Activated CD4-positive, alpha-beta T cell treated with anti-CD3 and anti-CD28 coated beads, Interleukin-2, amount 10 ng/mL, durations not matched to agents 7 days and 5 days (primary cell): Measurements from ENCODE around the gene PDE6B. TPM values are rescaled to one million over a fixed set of nuclear protein-coding genes. Genes with fewer than 3 reads are reported as not detected.
A peak's percentile ranks its signal among the peaks of the same experiment; 100 is the strongest.

Source experiments
- CTCF ChIA-PET: fragments of 350-600 bp; sonication (Branson Sonifier 250); formaldehyde crosslinking; loops from one replicate; lab custom pipeline; 2021; ENCODE audit warnings: antibody characterized with exemption; lab: Charles Lee
- POLR2A ChIA-PET: fragments of 350-600 bp; sonication (Branson Sonifier 250); formaldehyde crosslinking; loops from one replicate; lab custom pipeline; 2021; ENCODE audit warnings: antibody characterized with exemption; lab: Charles Lee
- DNase-seq: peaks from one replicate; pipeline ENCODE4 v3.0.0-alpha.2; 2020
- H3K27ac Mint-ChIP-seq: one replicate; pipeline ENCODE4 v1.8.0; 2021; ENCODE audit warnings: mild to moderate bottlenecking, moderate library complexity, mixed read lengths
- H3K27me3 Mint-ChIP-seq: one replicate; pipeline ENCODE4 v1.8.0; 2021; ENCODE audit warnings: mixed read lengths
- H3K36me3 Mint-ChIP-seq: one replicate; pipeline ENCODE4 v1.8.0; 2021; ENCODE audit warnings: low read depth, mixed read lengths
- H3K4me1 Mint-ChIP-seq: one replicate; pipeline ENCODE4 v1.8.0; 2021; ENCODE audit warnings: mixed read lengths
- H3K4me3 Mint-ChIP-seq: one replicate; pipeline ENCODE4 v1.8.0; 2021; ENCODE audit warnings: mild to moderate bottlenecking, moderate library complexity, mixed read lengths
- H3K9me3 Mint-ChIP-seq: one replicate; pipeline ENCODE4 v1.8.0; 2021; ENCODE audit warnings: mixed read lengths
- total RNA-seq, 2 experiments: library from RNA; stranded (reverse); gene quantifications; one replicate each; pipeline ENCODE4 v1.2.3, GENCODE V29; 2021

PDE6B gene
- total RNA-seq, 2 experiments from 2014 or later = 15.9 to 18.7 TPM

DNA sequence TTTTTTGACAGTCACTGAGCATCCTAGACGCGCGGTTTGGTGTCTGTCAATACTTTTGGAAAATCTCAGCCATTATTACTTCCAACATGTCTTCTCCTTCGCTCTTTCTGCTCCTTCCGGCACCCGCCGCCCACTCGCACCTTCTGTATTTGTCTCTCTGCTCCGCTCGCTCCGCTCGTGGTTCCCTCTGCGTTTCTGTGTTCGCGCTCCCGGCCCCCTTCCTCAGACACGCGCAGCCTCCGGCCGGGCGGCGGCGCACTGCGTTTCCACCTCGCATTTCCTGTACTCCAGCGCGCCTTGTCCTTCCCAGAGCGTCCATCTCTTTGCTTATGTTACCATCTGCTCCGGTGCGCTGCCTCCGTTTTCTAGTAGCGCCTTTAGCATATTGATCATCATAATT is 21.1 kb downstream of the PDE6B start:
- CTCF ChIA-PET = no interaction called here
- no peak overlapping the region for H3K27ac Mint-ChIP-seq
- peaks cover 5% of the 10 kb centered on the region for H3K4me1 Mint-ChIP-seq
- peaks cover 3% of the 10 kb centered on the region for H3K27me3 Mint-ChIP-seq
- H3K36me3 Mint-ChIP-seq = no peaks in the 10 kb centered on the region
- peaks cover 14% of the 10 kb centered on the region for H3K9me3 Mint-ChIP-seq
- H3K4me3 Mint-ChIP-seq = peak overlapping the region; percentile 20
- POLR2A ChIA-PET = no interaction called here
- DNase-seq = no peak

DNA sequence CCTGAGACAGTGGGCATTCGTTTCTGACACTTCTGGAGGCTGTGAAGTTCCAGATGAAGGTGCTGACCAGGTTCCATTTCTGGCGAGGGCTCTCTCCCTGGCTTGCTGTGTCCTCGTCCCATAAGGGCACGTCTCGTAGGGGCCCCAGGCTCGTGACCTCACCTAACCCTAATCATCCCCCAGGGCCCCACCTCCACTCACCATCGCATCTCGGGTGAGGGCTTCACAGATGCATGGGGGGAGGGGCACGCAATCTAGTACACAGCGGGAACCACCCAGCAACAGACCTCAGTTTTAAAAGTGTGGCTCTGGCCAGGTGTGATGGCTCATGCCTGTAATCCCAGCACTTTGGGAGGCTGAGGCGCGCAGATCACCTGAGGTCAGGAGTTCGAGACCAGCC is 22.1 kb downstream of the PDE6B start:
- H3K36me3 Mint-ChIP-seq = no peaks in the 10 kb centered on the region
- H3K9me3 Mint-ChIP-seq = peaks cover 14% of the 10 kb centered on the region
- DNase-seq = no peak
- peaks cover 5% of the 10 kb centered on the region for H3K4me1 Mint-ChIP-seq
- ChIA-PET POLR2A (no interaction called here), CTCF (interaction anchor here (2.2 kb wide), 1 partner anchor 23 kb away, joined by 5 read pairs; the partner anchor contains the start of gene PDE6B)
- H3K4me3 Mint-ChIP-seq = no peak overlapping the region
- H3K27ac Mint-ChIP-seq = no peak overlapping the region
- H3K27me3 Mint-ChIP-seq = peaks cover 3% of the 10 kb centered on the region

GRCh38 chr4:648579-649292 is 23.4 kb downstream of the PDE6B start:
- Mint-ChIP-seq H3K27me3 (peaks cover 3% of the 10 kb centered on the region), H3K27ac (no peak overlapping the region), H3K4me1 (peaks cover 5% of the 10 kb centered on the region), H3K9me3 (peaks cover 9% of the 10 kb centered on the region), H3K4me3 (no peak overlapping the region), H3K36me3 (no peaks in the 10 kb centered on the region)
- CTCF ChIA-PET = interaction anchor here (2.2 kb wide), 1 partner anchor 24 kb away, joined by 5 read pairs; the partner anchor contains the start of gene PDE6B
- DNase-seq = no peak
- POLR2A ChIA-PET = no interaction called here

DNA sequence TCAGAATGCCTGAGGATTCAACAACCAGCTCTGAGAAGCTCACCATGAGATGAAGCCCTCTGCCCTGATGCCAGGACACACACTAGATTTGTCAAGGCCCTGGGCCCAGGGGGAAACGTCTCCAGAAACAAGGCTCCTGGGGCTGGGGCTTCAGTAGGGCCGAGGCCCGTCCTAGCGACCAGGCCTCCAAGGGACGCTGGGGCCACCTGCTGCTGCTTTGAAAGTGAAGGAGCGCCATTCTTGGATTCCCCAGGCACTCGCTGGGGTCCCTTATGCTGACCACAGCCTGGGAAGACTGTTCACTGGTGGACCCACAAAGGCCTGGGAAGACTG is 23.9 kb downstream of the PDE6B start:
- Mint-ChIP-seq H3K4me1 (peaks cover 5% of the 10 kb centered on the region), H3K9me3 (peaks cover 9% of the 10 kb centered on the region), H3K27ac (no peak overlapping the region), H3K27me3 (peaks cover 3% of the 10 kb centered on the region), H3K4me3 (no peak overlapping the region), H3K36me3 (no peaks in the 10 kb centered on the region)
- ChIA-PET POLR2A (no interaction called here), CTCF (interaction anchor here (2.2 kb wide), 1 partner anchor 24 kb away, joined by 5 read pairs; the partner anchor contains the start of gene PDE6B)
- DNase-seq = no peak

- H3K36me3 Mint-ChIP-seq = no peaks in the 10 kb centered on the region
- POLR2A ChIA-PET = no interaction called here
- CTCF ChIA-PET = interaction anchor here (2.2 kb wide), 1 partner anchor 25 kb away, joined by 5 read pairs; the partner anchor contains the start of gene PDE6B
- DNase-seq = no peak
- H3K4me3 Mint-ChIP-seq = no peak overlapping the region
- H3K4me1 Mint-ChIP-seq = peaks cover 5% of the 10 kb centered on the region
- H3K27me3 Mint-ChIP-seq = peaks cover 2% of the 10 kb centered on the region
- H3K27ac Mint-ChIP-seq = no peak overlapping the region
- H3K9me3 Mint-ChIP-seq = peaks cover 8% of the 10 kb centered on the region
Observed at GRCh38 chr4:649751-650310, 24.5 kb downstream of the PDE6B start.

DNA sequence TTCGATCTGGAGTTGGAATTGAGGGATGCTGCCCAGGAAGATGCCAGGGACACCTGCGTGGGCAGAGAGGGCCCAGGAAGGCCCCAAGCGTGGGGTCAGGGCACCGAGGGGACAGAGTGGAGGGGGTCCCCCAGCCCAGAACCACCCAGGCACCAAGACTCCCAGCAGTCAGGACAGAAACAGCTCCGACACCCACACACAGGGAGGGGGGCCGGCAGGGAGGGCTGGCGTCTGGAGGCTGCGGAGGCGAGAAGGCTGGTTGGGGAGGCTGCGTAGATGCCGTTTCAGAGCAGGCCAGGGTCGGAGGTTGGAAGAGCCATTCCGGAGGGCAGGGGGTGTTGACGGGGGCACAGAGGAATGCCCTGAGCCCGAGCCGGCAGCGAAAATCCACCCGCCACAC is 25.1 kb downstream of the PDE6B start:
- DNase-seq = no peak
- Mint-ChIP-seq H3K9me3 (peaks cover 5% of the 10 kb centered on the region), H3K36me3 (no peaks in the 10 kb centered on the region), H3K27ac (no peak overlapping the region), H3K4me3 (no peak overlapping the region), H3K27me3 (no peaks in the 10 kb centered on the region), H3K4me1 (peaks cover 5% of the 10 kb centered on the region)
- POLR2A ChIA-PET = no interaction called here
- CTCF ChIA-PET = no interaction called here

DNA sequence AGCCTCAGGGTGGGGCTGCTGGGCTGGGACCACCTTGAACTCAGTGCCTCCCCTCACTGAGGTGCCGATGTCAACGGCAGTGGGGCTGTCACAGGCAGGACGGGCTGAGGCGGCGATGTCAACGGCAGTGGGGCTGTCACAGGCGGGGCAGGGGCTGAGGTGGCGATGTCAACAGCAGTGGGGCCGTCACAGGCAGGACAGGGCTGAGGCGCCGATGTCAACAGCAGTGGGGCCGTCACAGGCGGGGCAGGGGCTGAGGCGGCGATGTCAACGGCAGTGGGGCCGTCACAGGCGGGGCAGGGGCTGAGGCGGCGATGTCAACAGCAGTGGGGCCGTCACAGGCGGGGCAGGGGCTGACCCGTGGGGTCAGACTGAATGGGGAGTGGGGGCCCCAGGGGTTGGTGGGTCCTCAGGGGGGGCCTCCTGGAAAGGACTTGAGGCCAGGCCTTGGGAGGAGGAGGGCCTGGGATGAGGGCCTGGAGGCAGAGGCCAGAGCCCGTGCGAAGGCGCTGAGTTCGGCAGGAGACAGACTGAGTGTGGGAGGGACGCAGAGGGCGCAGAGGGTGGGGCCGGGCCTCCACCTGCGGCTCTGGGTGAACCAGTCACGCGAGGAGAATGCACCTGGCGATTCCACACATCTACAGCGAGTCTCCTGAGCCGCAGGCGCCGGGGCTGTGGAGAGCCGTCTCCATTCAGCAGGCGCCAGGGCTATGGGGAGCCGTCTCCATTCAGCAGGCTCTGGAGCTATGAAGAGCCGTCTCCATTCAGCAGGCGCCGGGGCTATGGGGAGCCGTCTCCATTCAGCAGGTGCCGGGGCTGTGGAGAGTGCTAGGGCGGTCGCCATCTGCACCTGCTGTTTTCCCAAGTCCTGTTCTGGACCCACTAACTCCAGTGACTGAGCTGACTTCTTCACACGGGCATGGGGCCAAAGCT is 25.8 kb downstream of the PDE6B start:
- H3K27ac Mint-ChIP-seq = no peak overlapping the region
- CTCF ChIA-PET = no interaction called here
- no peak overlapping the region for H3K4me3 Mint-ChIP-seq
- no peak for DNase-seq
- POLR2A ChIA-PET = no interaction called here
- H3K9me3 Mint-ChIP-seq = peaks cover 5% of the 10 kb centered on the region
- peaks cover 4% of the 10 kb centered on the region for H3K4me1 Mint-ChIP-seq
- no peaks in the 10 kb centered on the region for H3K36me3 Mint-ChIP-seq
- H3K27me3 Mint-ChIP-seq = no peaks in the 10 kb centered on the region

GRCh38 chr4:651884-652642 is 26.7 kb downstream of the PDE6B start:
- POLR2A ChIA-PET = no interaction called here
- Mint-ChIP-seq H3K27me3 (no peaks in the 10 kb centered on the region), H3K27ac (no peak overlapping the region), H3K4me1 (no peaks in the 10 kb centered on the region), H3K36me3 (no peaks in the 10 kb centered on the region), H3K4me3 (no peak overlapping the region), H3K9me3 (no peaks in the 10 kb centered on the region)
- DNase-seq = no peak
- CTCF ChIA-PET = interaction anchor here (1.2 kb wide), 1 partner anchor 19 kb away, joined by 3 read pairs; no protein-coding TSS in a partner anchor

DNA sequence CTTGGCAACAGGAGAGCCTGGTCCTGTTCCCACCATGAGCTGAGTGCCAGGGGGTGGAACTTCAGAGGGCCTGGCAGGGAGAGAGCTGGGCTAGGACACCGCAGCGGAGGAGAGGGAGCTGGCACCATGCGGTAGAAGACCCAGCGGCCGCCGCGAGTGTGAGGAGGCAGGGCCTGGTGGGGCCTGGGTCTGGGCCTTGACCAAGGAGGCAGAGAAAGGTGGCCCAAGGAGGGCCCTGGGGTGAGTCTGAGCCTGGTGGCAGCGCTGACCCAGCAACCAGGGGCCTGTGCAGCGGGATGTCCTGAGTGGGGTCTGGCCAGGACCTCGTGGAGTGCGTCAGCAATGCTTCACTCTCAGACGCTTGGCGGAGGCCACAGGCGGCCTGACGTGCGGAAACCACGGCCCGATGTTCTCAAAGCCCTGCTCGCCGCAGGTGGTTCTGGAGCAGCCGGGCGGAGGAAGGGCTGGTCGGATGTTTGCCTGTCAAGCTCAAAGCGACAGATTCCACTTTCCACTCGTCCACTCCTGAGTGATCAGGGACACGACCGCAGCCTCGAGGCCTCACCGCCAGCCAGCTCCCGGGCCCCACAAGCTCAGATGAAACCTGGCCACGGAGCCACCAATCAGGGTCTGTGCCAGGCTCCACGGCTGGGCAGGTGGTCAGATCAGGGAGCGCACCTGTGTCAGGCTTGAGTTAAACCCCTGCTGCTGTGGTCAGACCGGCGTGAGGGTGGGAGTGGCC is 27.9 kb downstream of the PDE6B start:
- ChIA-PET POLR2A (no interaction called here), CTCF (interaction anchor here (1.2 kb wide), 1 partner anchor 18 kb away, joined by 3 read pairs; no protein-coding TSS in a partner anchor)
- no peaks in the 10 kb centered on the region for H3K36me3 Mint-ChIP-seq
- no peaks in the 10 kb centered on the region for H3K4me1 Mint-ChIP-seq
- DNase-seq = no peak
- H3K27me3 Mint-ChIP-seq = no peaks in the 10 kb centered on the region
- no peaks in the 10 kb centered on the region for H3K9me3 Mint-ChIP-seq
- no peak overlapping the region for H3K4me3 Mint-ChIP-seq
- H3K27ac Mint-ChIP-seq = no peak overlapping the region

- no peaks in the 10 kb centered on the region for H3K27me3 Mint-ChIP-seq
- ChIA-PET POLR2A (no interaction called here), CTCF (no interaction called here)
- H3K4me3 Mint-ChIP-seq = no peak overlapping the region
- no peaks in the 10 kb centered on the region for H3K36me3 Mint-ChIP-seq
- no peaks in the 10 kb centered on the region for H3K4me1 Mint-ChIP-seq
- no peak overlapping the region for H3K27ac Mint-ChIP-seq
- H3K9me3 Mint-ChIP-seq = no peaks in the 10 kb centered on the region
- no peak for DNase-seq
Observed at GRCh38 chr4:653831-654502, 28.6 kb downstream of the PDE6B start.

- ChIA-PET CTCF (no interaction called here), POLR2A (no interaction called here)
- H3K36me3 Mint-ChIP-seq = no peaks in the 10 kb centered on the region
- no peaks in the 10 kb centered on the region for H3K4me1 Mint-ChIP-seq
- no peak overlapping the region for H3K27ac Mint-ChIP-seq
- DNase-seq = no peak
- H3K4me3 Mint-ChIP-seq = no peak overlapping the region
- H3K9me3 Mint-ChIP-seq = peaks cover 4% of the 10 kb centered on the region
- H3K27me3 Mint-ChIP-seq = no peaks in the 10 kb centered on the region
Observed at GRCh38 chr4:654503-654845, 29.1 kb downstream of the PDE6B start.
